Measurements from ENCODE around the gene LASP1.
A peak's percentile ranks its signal among the peaks of the same experiment; 100 is the strongest.

Gene LASP1

DNA sequence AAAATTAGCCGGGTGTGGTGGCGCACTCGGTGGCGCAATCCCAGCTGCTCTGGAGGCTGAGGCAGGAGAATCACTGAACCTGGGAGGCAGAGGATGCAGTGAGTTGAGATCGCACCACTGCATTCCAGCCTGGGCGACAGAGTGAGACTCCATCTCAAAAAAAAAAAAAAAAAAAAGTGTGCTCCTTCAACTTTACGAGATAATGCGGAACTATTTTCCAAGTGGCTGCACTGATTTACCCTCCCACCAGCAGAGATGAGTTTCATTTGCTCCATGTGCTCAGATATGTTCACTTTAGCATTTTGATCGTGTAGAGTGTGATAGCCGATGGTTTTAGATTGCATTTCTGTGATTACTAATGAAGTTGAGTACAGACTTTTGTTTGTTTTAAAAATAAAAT is 35.5 kb downstream of the LASP1 start:
- H3K27ac ChIP-seq (replicated peaks): peak overlapping the region; percentile 34; the same call in 1 of the 2 replicates
- TF ChIP-seq SPI1 (IDR thresholded peaks at IDR 0.05; ENCODE audit: borderline replicate concordance, low read depth) (no peak), GABPA (IDR thresholded peaks at IDR 0.05; ENCODE audit: low read depth) (no peak), POLR2AphosphoS5 (IDR thresholded peaks at IDR 0.05; ENCODE audit: low read depth) (no peak)
- TF ChIP-seq, protein P1, sequence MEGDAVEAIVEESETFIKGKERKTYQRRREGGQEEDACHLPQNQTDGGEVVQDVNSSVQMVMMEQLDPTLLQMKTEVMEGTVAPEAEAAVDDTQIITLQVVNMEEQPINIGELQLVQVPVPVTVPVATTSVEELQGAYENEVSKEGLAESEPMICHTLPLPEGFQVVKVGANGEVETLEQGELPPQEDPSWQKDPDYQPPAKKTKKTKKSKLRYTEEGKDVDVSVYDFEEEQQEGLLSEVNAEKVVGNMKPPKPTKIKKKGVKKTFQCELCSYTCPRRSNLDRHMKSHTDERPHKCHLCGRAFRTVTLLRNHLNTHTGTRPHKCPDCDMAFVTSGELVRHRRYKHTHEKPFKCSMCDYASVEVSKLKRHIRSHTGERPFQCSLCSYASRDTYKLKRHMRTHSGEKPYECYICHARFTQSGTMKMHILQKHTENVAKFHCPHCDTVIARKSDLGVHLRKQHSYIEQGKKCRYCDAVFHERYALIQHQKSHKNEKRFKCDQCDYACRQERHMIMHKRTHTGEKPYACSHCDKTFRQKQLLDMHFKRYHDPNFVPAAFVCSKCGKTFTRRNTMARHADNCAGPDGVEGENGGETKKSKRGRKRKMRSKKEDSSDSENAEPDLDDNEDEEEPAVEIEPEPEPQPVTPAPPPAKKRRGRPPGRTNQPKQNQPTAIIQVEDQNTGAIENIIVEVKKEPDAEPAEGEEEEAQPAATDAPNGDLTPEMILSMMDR (IDR thresholded peaks at IDR 0.05; ENCODE audit: insufficient read depth, low read length): no peak
- TF ChIP-seq, protein P2, sequence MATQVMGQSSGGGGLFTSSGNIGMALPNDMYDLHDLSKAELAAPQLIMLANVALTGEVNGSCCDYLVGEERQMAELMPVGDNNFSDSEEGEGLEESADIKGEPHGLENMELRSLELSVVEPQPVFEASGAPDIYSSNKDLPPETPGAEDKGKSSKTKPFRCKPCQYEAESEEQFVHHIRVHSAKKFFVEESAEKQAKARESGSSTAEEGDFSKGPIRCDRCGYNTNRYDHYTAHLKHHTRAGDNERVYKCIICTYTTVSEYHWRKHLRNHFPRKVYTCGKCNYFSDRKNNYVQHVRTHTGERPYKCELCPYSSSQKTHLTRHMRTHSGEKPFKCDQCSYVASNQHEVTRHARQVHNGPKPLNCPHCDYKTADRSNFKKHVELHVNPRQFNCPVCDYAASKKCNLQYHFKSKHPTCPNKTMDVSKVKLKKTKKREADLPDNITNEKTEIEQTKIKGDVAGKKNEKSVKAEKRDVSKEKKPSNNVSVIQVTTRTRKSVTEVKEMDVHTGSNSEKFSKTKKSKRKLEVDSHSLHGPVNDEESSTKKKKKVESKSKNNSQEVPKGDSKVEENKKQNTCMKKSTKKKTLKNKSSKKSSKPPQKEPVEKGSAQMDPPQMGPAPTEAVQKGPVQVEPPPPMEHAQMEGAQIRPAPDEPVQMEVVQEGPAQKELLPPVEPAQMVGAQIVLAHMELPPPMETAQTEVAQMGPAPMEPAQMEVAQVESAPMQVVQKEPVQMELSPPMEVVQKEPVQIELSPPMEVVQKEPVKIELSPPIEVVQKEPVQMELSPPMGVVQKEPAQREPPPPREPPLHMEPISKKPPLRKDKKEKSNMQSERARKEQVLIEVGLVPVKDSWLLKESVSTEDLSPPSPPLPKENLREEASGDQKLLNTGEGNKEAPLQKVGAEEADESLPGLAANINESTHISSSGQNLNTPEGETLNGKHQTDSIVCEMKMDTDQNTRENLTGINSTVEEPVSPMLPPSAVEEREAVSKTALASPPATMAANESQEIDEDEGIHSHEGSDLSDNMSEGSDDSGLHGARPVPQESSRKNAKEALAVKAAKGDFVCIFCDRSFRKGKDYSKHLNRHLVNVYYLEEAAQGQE (IDR thresholded peaks at IDR 0.05; ENCODE audit: insufficient replicate concordance, low read depth): no peak

DNA sequence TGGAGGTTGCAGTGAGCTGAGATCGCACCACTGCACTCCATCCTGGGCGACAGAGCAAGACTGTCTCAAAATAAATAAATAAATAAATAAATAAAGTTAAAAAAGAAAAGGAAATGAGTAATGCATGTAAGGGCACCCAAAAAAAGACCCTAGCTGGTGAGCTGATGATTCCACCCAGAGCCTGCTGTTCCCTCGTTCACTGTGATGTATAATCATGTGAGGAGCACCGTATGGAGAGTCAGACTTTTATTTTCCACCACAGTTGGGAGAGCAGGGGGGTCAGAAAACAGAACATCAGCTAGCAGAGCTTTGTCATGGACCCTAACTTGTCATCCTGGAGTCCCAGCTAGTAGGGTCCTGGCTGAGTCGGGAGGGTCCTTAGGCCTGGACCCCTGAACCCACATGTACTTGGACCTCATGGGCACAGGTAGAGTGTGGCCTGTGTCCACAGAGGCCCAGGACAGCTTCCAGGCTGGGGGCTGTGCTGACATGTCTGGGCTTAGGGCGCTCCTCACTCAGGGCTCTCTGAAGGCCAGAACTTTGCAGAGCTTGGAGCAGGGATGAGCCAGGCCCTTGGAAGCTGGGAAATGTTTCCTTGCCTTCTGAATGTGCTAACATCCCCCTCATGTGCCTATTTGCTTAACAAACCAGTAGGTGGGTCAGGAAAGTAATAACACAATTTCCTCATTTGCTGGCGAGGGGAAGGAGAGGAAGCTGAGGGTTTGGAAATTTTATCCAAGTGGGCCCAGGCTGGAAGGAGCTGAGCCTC is 36.8 kb downstream of the LASP1 start:
- peak; percentile 32; the same call in 1 of the 2 replicates for TF ChIP-seq SPI1 (IDR thresholded peaks at IDR 0.05; ENCODE audit: borderline replicate concordance, low read depth)
- TF ChIP-seq, protein P2 (IDR thresholded peaks at IDR 0.05; ENCODE audit: insufficient replicate concordance, low read depth): no peak
- TF ChIP-seq POLR2AphosphoS5 (IDR thresholded peaks at IDR 0.05; ENCODE audit: low read depth): no peak
- TF ChIP-seq GABPA (IDR thresholded peaks at IDR 0.05; ENCODE audit: low read depth): no peak
- TF ChIP-seq, protein P1 (IDR thresholded peaks at IDR 0.05; ENCODE audit: insufficient read depth, low read length): no peak
- Histone ChIP-seq H3K4me3 (replicated peaks; ENCODE audit: insufficient read depth, low read length) (no peak overlapping the region), H3K27ac (replicated peaks) (peak overlapping the region; percentile 34), H3K27me3 (ENCODE audit: insufficient read depth, poor library complexity, severe bottlenecking) (no peaks in the 10 kb centered on the region)
- DNase-seq (ENCODE audit: low read depth in 1 of 2, low spot score in 1 of 2): no peak

More for the DNA sequence above, 35.5 kb downstream of the LASP1 start:
- DNase-seq (ENCODE audit: low read depth in 1 of 2, low spot score in 1 of 2): no peak
- Histone ChIP-seq H3K4me3 (replicated peaks; ENCODE audit: insufficient read depth, low read length) (no peak overlapping the region), H3K27me3 (ENCODE audit: insufficient read depth, poor library complexity, severe bottlenecking) (no peaks in the 10 kb centered on the region)

DNA sequence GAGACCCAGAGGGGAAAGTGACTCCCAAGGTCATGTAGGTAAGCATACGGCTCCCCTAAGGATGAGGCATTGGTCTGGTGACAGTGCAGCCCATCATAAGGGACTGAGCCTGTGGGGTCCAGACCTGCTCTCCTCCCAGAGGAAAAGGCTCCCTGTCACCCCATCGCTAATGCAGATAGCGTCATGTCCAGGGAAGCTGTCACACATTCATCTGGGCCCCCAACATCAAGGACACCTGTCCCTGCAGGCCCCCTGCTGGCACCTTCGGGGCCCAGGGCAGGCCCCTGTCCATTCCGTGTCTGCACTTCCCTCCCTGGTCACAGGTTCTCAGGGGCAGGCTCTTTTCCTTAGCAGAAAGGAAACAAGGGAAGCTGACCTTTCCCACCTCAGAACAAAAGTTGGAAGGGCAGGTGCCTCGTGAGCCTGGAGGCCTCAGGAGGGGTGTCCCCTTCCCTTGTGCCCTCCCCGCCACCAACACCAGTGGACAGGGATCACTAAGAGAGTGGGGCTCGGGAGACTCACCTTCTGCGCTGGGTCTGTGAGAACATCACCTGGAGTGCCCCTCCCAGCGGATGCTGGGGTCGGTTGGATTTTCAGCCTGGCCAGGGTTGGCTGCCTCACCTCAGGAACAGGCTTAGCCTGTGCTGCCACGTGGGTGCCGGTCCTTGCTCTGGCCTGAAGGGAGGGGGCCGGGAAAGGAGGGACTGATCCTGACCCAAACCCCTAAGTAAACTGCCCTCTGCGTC is 38.2 kb downstream of the LASP1 start:
- H3K27ac ChIP-seq (replicated peaks): no peak overlapping the region
- H3K4me3 ChIP-seq (replicated peaks; ENCODE audit: insufficient read depth, low read length): no peak overlapping the region

More for the DNA sequence above, 38.2 kb downstream of the LASP1 start:
- no peak for DNase-seq (ENCODE audit: low read depth in 1 of 2, low spot score in 1 of 2)
- TF ChIP-seq, protein P1 (IDR thresholded peaks at IDR 0.05; ENCODE audit: insufficient read depth, low read length): no peak
- TF ChIP-seq POLR2AphosphoS5 (IDR thresholded peaks at IDR 0.05; ENCODE audit: low read depth) (no peak), SPI1 (IDR thresholded peaks at IDR 0.05; ENCODE audit: borderline replicate concordance, low read depth) (no peak), GABPA (IDR thresholded peaks at IDR 0.05; ENCODE audit: low read depth) (no peak)
- TF ChIP-seq, protein P2 (IDR thresholded peaks at IDR 0.05; ENCODE audit: insufficient replicate concordance, low read depth): no peak
- H3K27me3 ChIP-seq (ENCODE audit: insufficient read depth, poor library complexity, severe bottlenecking): no peaks in the 10 kb centered on the region
